NCI-H146 (cell line): ENCODE results near the gene BARHL2.

ENCODE experiments used
- DNase-seq: peaks from one replicate; lab custom pipeline; 2025; lab: John Stamatoyannopoulos, UW

Gene BARHL2

DNA sequence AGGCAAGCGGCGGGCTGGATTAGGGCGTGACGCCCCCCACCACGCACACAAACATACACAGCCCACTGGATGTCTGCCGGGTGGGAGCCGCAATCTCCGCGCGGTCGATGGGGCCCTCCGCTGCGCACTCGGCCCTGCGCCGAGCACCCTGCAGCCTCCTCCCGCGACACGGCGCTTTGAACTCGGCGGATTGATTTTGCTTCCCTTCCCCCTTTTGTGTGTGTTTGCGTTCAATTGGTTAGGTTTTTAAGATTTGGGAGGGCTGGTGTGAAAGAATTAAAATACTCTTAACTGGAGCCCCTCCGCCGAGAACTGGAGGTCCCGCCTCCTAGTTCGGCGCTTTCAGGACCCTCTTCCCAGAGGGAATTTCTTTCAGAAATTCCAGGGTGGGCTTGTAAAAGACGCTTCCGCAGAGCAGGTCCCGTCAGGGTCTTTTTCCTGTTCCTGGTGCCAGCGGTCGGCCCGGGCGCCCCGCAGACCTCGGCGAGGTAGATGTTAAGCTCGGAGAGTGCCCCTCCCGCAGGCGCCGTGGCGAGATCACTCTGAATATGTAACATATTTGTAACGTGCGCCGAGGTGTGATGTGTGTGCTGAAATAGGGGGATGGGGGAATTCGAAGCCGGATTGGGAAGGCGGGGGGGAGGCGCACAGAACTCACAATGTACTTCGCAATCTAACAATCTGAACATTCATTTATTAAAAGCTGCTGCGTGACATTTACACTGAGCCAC lies 8.0 kb upstream of the BARHL2 start:
- DNase-seq, result peak; percentile 2

DNA sequence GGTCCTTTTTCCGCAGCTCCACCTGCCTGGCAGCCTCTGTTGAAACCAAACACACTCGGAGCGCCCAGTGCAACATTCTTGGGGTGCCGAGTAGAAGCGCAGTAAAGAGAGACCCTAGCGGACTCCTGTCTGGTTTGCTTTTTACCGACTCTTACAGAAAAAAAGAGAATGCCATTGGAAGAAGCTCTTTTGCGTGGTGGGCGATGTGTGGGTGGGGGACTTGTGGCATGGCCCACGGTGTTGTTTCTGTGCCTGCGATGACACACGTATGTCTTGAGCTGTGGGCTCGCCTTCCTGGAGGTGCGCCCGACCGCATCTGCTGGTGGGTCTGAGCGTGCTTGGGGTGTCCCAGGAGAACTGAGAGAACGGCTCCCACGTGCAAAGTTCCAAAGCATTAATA lies 7.3 kb upstream of the BARHL2 start:
- no peak for DNase-seq

DNA sequence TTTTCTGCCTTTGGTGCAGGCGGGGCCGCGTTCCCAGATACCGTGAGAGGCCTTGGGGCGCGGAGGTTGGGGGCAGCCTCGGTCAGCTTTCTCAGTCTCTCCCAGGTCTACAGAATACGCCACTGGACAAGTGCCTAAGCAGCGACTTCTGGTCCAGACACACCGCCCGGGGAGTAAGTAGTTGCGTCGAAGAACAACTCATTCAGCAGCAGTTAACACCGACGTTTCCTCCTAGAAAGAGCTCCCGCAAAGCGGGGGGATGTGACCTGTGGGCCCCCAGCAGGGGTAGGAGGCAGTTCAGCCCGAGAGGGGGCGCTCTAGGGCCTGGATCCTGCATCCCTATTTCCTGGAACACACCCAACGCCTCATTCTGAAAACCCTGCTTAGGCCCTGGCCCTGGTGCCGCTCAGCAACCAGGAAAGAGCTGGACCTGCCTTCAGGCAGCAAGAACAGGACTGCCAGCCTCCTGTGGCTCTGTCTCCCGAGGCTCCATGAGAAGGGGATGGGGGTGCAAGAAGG lies 6.5 kb upstream of the BARHL2 start:
- DNase-seq, result no peak

DNA sequence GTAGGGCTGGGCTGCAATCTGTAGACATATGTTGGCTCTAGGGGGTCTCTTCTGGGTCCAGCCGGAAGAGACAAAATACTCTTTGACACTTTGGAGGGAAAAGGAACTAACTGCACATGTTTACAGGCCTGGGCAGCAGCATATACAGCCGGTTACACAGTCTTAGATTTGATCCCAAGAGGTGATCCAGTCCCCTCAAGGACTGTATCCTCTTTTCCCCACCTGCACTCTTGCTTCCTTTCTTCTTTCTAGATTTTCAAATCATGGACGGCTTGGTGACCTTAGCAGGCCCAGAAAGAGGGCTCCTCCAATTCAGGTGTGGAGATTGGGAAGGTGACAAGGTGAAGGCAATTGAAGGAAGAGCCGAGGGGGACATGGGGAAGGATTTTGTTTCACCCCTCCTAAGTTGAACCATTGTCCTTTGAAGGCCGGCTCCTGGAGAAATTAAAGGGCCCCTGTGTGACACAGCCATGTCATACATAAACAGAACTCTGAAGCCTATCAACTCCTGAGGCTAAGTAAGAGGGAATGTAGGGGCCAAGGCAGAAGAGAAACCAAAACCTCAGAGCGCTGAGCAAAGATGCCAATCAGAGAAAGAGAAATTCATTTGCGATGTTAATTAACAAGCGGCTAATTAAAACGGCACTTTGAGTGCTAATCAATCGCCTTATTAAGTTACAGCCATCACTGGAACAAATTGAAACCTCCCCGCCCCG lies 5.9 kb upstream of the BARHL2 start:
- DNase-seq, result no peak

DNA sequence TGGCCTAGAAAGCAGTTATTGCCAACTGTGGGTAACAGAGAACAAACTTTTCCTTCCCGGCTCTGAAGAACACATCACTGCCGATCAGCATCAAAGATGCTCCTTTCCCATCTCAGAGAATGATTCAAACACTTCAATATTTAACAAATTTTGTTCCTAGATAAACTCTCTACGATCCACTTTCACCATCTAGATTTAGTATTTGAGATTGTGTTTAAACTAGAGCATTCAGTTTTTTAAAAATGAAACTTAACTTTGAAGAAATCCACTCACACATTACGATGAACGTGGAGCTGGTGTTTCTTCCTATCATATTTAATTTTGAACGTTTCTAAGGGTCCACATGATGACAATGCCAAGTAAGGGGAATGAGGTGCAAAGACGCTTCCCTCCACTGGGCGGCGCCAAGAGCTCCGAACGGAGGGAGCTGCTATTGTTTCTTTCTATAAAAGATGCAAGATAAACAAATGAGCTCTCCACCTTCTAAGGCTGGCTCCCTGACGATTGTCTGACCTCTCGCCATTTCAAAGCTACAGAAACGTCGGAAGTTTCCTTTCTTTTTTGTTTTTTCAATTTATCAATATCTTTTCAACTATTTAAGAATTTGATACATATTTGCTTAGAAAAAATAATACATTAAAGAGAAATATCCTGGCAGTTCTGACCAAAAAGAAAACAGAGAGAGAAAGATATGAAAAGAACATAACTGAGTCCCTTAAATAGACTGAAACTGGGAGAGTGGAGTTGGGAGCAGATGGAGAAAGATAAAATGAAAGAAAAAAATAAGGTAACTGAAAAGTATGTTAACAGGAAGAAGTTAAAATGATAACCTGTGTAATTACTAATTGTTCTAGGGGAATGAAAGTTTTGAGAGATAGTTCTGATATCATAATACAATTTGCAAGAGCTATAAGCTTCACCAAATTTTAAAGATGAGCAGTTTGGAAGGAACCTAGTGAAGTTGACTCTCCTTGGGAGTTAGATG lies 4.4 kb upstream of the BARHL2 start:
- DNase-seq, result peak; percentile 64

DNA sequence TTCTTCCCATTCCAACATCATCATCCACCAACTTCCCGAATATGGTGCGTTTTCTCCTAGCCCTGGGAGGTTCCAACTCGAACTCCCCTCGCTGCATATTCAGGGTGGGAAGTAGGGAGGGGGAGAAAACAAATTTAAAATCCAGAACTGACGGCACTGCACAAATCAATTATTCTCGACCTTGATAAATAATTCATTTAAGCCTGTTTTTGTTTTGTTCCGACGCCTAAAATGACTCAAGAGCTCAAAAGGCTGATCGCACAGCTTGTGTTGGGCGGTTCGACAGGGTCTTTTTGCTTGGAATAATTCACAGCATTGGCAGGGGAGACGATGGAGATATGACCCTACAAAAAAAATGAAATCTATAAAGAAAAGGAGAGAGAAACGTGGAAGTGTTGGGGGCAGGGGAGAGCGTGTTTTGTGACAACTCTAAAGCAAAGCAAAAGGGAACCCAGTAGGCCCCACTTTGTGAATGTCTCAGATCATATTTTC lies 3.1 kb upstream of the BARHL2 start:
- DNase-seq, result no peak

DNA sequence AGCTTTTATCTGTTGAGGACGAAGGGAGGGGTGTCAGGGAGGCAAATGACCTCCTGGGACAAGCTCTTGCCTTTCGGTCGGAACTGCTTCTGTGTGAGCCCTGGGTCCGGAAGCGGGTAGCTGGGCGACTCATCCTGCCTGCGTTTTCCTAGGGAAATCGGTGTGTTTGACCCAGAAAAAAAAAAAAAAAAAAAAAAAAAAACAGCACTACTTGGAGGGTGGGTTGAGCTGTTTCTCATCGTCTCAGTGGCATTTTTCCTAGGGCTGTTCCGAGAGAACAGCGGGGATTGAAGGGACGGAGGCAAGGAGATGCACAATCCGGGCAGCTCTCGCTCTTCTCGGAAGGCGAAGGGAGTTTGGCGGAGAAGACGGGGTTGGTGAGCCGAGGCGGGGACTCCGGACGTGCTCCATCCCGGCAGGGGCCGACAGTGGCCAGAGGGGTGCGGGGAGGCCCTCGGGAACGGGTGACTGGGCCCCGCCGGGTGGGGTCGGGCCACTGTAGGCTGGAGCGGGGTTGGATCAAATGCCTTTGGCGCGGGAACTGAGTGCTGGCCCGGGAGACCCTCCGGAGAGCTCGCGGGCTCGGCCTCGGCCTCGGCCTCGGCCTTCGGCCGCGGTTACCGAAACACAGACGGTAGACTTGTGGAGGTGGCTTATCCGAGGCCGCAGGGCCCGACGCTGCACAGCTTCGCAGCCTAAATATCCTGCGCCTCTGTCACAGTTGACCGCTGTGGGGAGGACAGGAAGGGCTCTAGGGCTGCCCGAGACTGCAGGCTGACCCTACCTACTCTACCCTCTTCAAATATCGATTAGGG lies 2.4 kb upstream of the BARHL2 start:
- DNase-seq, result no peak

DNA sequence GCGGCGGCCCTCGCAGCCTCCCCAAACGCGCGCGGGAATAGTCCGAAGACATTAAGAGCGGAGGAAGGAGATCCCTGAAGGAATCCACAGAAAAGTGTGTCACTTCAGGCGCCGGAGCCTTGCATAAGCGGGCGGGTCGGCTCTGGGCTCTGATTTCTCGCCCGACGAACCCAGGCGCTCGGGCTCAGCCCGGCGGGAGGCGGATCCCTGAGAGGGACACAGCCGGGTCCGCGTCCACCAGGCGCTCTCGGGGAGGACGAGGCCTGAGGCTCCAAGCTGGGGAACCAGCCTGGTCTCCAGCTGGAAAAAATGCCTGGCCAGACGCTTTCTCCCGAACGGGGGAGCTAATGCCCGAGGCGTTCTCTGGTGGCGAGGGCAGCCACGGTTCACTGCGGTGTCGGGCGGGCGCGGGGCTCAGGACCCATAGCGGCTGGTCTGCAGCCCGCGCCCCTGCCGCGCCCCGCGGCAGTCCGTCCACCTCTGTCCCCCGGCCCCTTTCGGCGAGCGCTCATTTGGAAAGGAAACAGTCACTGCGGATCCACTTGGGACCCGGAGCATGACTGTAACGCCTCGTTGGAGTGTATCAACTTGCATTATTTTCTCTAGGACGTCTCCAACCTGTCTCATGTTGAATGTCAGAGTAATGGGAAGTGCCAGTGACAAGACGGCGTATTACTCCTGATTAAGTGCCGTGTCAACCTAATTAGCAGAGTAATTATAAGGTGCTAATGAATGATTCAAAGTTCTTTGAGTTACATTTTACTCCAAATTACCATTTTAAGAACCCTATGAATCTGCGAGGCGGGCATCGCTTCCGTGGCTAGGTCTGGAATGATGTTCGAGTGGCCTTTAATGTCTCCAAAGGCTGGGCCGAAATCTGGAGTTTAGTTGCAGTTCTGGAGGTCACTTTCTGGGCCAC lies 1.6 kb upstream of the BARHL2 start:
- DNase-seq, result no peak

DNA sequence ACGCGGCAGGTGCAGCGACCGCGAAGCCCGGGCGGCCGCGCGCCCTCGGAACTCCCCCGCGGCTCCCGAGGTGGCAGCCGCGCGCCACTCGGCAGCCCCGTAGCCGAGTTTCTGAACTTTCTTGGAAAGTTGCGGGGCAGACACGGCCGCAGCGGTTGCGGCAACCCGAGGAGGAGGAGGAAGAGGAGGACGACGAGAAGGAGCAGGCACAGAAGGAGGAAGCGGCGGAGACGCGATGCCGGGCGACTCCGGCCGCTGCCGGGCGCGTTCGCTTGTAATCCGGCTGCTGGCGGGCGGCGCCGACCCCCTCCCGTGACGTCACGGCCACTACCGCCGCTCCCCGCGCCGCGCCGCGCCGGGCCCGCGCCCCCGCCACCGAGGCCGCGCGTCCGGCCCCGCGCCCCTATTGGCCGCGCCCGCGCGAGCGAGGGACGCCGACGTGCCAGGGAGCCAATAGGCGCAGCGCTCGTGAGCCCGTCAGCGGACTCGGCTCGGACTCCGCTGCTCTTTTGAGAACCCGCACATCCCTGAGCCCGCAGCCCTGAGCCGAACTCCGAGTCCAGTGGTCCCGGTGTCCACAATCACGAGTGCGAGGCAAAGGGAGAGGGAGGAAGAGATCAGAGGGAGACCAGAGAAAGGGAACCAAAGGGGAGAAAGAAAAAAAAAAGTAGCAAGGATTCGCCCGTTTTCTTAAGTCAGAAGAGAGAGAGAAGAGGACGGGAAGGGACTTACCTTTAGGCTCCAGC lies 736 bp upstream of the BARHL2 start:
- no peak for DNase-seq

DNA sequence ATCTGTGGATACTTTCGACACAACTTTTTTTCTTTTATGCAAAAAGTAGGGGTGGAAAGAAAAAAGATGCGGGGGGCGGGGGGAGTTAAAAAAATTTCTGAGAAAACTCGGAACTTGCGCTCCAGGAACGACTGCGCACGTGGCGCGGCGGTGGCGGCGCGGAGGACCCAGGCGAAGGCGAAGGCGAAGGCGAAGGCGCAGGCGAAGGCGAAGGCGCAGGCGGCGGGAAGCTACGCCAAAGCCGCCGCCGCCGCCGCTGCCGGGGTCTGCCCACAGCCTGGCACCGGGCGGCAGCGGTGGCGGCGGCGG lies 208 bp upstream of the BARHL2 start:
- no peak for DNase-seq

DNA sequence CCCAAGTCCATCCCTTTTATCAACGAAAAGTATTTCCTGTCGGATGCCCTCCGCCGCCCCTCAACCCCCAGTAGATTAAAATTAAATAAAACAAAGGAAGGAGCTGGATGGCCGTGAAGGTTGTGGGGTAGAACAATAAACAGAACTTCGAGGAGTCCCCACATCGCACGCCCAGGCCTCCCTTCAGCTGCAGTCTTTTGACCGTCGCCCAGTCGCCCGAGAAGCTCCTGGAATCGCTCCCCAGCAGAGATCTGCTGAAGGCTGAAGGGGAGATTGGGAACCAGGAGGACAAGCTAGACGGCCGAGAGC lies 905 bp downstream of the BARHL2 start:
- no peak for DNase-seq

DNA sequence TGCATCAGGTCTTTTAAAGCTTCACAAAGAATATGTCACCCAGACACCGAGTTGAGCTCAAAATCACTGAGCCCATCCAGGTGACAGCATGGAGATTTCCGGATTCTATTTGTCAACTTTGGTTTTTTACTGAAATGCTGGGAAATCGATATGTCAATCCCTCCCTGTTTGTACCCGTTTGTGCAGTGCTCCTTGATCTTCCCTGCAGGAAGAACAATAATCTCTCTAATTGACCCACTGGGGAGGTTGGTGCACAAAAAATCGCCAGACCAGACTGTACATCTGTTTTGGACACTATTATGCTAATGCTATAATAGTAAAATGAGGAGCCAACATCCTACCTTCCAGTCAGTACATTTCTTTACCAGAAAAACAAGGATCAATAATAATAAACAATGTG lies 1.8 kb downstream of the BARHL2 start:
- no peak for DNase-seq

DNA sequence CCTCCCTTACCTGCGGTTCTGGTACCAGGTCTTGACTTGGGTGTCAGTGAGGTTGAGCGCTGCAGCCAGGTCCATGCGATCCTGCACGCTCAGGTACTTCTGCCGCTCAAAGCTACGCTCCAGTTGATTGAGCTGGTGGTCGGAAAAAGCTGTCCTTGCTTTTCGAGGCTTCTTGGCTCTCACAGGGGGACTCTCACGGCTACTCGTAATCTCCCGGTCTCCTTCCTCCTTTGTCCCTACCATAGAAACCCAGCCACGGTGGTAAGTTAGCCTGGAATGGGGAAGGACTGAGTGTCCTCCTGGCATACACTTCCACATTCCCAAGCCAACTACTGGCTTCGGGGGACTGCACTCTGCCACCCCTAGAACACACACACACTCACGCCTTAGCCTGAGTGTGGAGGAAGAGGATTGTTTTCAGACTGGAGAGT lies 2.6 kb downstream of the BARHL2 start:
- no peak for DNase-seq

DNA sequence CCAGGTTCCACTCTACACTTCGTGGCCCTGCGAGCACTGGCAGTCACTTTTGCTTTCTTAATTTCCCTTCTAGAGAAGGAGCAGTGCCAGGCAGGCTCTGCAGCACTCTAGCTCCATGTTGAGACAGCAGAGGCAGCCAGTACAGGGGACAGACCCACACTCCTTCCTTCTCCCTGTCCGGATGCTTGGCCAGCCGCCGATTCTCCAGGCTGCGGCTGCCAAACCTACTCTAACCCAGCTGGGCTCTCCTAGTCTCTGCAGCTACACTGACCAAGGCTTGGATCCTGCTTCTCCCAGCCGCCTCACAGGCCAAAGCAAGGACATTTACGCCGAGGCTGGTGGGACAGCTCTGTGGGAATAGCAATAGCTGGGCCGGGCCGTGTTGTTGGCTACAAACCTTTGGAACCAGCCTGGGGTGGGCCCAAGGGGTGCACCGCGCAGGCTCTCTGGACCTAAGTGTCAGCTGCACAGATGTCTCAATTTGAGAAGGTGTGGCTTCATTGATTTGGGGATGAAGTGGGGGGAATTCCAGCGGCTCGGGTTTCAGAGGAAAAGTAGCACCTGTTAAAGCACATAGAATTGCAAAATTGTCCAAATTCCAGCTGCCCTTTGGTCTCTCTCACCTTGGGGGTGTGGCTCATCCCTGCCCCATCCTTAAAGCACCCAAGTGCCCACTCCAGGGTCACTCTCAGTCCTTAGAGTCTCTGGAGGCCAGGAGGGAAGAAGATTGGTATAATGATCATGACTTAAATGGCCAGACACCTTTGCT lies 3.2 kb downstream of the BARHL2 start:
- no peak for DNase-seq

DNA sequence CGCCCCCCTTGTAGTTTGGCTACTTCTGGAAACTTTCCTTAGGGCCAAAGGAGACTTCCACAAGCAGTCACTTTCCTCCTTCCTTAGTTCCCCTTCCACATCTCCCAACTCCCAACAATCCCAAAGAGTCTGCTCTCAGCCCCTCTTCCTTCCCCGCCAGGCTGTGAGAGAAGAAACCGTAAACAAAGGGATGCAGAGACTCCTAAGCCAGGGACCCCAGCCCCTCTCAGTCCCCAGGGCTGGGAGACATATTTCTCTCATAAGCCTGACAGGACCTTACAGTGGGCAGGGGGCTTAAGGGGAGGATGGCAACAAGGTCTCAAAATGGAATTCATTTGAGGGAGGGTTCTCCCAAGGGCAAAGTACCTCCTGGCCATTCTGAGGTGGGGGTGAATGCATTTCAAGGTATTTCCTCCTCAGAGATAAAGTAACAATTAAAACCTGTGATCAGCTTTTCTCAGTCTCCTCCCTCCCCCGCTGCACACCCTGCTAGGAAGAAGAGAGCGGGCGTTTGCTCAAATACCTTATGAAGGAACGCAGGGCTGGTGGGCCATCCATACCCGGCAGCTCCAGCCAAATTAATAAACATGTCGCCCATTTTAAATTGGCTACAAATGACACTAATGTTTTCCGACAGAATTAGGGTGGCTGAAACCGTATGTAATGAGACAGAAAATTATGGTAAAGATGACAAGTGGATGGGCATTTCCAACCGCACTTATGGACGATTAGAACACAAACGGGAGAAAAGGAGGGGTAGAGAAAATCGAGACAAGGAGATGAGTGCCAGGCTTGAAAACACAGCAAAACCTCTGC lies 4.0 kb downstream of the BARHL2 start:
- no peak for DNase-seq

DNA sequence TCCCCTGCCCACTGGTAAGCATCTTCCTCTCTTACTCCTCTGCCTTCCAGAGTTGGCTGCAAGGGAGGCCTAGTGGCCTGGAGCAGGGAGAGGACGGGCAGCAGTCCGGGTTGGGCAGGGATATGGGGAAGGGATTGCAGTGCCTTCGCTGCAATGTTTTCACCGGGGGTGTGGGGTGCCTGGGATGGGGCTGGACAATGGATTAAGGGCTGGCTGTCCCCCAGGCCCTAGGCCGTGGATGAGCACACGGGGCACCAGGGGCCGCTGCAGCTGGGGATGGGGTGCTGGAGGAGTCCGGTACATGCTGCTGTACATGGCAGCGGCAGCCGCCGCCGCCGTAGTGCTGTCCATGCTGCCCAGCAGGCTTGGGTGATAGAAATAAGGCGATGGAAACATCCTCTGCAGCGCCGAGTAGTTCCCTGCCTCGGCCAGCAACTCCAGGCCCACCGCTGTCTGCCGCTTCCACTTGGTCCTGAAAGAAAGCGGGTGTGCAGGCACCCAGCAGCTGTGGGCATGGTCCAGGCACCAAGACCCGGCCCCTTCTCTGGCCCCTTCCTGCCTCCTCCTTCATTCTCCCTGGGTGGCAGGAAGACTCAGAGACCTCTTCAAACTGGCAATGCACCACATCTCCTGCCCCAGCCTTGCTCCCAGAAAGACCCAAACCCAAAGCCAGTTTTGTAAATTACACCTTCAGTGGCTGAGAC lies 4.8 kb downstream of the BARHL2 start:
- DNase-seq, result no peak

DNA sequence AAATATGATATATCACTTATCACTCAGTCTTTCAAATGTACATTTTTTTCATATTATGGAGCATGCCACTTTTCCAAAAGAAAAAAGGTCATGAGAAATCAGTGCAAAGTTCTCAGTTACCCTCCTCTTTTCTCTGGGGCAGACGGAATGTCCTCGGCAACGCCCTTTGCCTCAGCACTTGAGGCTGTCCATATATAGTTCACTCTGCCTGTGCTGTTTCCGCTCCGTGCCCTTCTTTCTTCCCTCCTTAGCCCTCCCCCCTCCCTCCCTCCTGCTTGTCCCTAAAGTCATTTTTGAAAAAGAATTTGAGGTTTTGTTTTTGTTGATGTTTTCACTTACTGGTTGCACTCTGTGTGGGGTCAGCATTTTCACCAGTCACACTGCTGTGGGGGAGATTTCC lies 5.4 kb downstream of the BARHL2 start:
- no peak for DNase-seq
